Mucosa of stomach (tissue), 1 donor: ENCODE measurements around the gene CDK5RAP2.
"Not testable (repeated sequence)": the region's sequence is repeated elsewhere in the genome, so short reads cannot be mapped to it uniquely, and the experiment has no call there.

Source experiments
- H3K27me3 ChIP-seq: one replicate; pipeline ENCODE4 v1.7.0; 2013; ENCODE audit warnings: mild to moderate bottlenecking, low read length; ENCODE audit not compliant: control insufficient read depth, insufficient read depth
- H3K36me3 ChIP-seq: one replicate; pipeline ENCODE4 v1.7.0; 2013; ENCODE audit warnings: low read length; ENCODE audit not compliant: control insufficient read depth, insufficient read depth
- H3K4me1 ChIP-seq: one replicate; pipeline ENCODE4 v1.7.0; 2013; ENCODE audit warnings: mild to moderate bottlenecking, low read length; ENCODE audit not compliant: control insufficient read depth, insufficient read depth
- H3K4me3 ChIP-seq: one replicate; pipeline ENCODE4 v1.7.0; 2013; ENCODE audit warnings: low read length
- H3K9ac ChIP-seq: one replicate; pipeline ENCODE4 v1.7.0; 2013; ENCODE audit warnings: mild to moderate bottlenecking, low read length, moderate library complexity
- H3K9me3 ChIP-seq: one replicate; pipeline ENCODE4 v1.7.0; 2013; ENCODE audit warnings: mild to moderate bottlenecking, low read length, moderate library complexity; ENCODE audit not compliant: control insufficient read depth
- donor health status: Pancreatic carcinoma.

CDK5RAP2 gene

DNA sequence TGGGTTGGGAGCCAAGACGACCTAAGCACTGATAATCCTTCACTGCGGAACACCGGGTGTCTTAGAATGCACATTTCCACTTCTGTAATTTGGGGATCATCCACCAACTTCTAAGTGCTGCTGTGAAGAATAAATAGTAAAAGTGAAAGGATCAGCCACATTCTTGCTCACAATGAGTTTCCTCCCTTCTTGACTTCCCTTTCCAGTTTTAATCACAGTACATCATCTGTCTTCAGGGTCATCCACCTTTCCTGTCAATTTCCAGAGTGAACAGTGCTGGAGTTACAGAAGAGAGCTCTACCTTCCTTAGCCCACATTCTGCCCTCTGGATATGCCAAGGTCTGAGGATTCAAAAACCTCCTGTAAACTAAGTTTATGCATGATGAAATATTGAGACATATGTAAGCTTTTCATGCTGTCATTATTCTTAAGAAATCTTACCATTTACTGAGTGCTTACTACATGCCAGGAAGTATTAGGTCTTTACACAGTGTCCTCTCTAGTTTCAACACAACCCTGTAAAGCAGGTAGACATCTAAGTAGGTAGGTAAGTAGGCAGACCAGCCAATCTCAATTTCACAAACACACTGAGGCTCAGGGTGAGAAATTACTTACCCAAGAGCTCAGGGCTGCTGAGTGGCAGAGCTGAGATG lies 105.2 kb downstream of the CDK5RAP2 start:
- H3K36me3 ChIP-seq = no peaks in the 10 kb centered on the region
- H3K9me3 ChIP-seq = no peaks in the 10 kb centered on the region
- no peaks in the 10 kb centered on the region for H3K27me3 ChIP-seq
- no peak overlapping the region for H3K4me3 ChIP-seq
- no peaks in the 10 kb centered on the region for H3K4me1 ChIP-seq
- H3K9ac ChIP-seq = no peak overlapping the region

DNA sequence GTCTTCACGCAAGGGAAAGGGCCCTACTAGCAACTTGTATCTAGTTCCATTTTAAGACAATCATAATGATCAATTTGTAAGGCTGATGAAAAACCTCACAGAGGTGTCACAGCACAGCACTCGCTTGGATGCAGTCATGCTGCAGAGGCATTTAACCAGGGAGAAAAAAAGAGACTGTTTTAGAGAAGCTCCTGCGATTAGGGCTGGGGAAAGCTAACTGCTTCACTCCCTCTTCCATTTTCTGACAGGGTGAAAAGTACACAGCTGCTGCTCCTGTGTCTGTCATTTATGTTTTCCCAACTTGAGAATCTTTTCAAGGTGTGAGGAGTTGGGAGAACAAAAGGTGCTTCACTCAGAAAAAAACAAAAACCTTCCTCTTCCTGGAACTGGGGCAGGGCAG lies 106.4 kb downstream of the CDK5RAP2 start:
- Histone ChIP-seq H3K9ac (no peak overlapping the region), H3K9me3 (no peaks in the 10 kb centered on the region), H3K4me3 (no peak overlapping the region), H3K27me3 (no peaks in the 10 kb centered on the region), H3K36me3 (no peaks in the 10 kb centered on the region), H3K4me1 (no peaks in the 10 kb centered on the region)

DNA sequence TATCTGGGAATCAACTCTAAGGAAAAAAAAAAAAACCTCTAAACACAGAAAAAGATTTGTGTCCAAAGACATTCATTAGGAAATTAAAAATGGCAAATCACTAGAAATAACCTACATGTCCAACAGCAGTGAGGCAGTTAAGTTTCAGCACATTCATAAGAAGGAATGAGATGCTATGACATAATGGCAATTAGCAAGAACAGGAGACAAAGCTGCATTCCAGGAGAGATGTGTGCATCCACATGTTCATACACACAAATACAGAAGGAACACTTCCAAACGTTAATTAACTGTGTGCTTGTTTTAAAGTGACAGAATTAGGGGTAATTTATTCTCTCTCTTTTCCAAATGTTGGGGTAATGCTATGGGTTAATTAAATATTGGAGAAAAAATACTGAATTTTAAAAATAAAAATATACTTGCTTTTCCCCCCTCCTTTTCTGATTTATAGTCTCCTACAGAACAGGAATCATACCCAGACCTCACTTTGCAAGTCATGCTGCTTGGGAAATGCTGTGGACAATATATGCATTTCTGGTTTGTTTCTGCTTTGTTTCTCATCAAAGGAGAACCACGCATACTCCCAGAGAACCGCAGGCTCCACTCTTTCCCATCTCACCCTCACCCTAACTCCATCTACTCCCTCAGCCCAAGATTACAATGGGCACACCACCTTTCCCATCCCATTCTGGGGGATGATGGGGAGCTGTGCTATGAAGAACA lies 114.1 kb downstream of the CDK5RAP2 start:
- Histone ChIP-seq H3K36me3 (no peaks in the 10 kb centered on the region), H3K9ac (no peak overlapping the region), H3K9me3 (no peaks in the 10 kb centered on the region), H3K27me3 (no peaks in the 10 kb centered on the region), H3K4me1 (no peaks in the 10 kb centered on the region), H3K4me3 (no peak overlapping the region)

DNA sequence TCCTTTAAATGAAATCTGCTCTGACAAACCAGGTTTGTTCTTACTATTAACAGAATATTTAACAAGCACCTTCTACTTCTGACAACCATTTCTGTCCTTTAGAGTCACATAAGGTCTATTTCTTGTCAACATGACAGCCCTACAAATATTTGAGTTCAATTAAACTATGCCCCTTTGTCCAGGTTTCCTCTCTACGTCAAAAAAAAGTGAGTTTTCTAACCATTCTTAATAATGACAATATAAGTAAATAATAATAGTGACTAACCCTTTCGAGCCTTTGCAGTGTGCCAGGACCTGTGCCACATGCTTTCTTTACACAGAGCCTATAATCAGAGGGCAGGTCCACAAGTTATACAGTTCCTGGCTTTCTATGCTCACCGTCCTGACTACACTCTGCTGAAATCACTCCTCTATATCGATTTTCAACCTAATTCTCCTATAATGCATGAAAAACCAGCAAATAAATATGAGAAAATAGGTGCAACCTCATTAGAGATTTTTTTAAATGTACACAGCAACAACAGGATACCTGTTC lies 115.0 kb downstream of the CDK5RAP2 start:
- H3K4me3 ChIP-seq = no peak overlapping the region
- H3K9me3 ChIP-seq = no peaks in the 10 kb centered on the region
- H3K4me1 ChIP-seq = no peaks in the 10 kb centered on the region
- H3K9ac ChIP-seq = no peak overlapping the region
- no peaks in the 10 kb centered on the region for H3K36me3 ChIP-seq
- no peaks in the 10 kb centered on the region for H3K27me3 ChIP-seq

DNA sequence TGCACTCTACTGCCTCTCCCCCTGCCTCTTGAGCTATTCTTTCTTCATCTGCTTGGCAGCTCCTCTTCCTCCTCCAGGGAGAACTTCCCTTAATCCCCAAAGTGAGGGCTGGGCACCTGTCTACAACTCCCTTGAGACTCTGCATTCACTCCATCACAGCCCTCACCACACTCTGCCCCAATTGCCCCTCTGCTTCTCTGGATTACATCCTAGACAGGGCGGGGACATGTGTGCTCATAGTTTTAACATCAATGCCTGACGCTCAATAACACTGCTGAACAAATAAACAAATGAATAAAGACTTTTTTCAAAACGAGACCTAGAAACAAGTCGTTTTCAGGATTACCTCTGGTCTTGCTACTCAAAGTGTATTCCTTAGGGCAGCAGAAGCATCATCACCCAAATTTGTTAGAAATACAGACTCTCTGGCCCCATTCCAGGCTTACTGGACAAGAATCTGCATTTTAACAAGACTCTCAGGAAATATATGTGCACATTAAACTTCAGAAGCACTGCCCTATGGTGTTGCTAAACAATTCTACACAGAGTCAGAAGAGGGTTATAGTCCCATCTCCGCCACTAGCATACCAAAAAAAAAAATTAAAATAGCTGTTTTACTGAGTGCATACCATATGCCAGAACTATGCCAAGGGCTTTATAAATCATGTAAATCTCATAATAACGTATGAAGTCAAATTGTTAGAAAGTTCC lies 115.6 kb downstream of the CDK5RAP2 start:
- Histone ChIP-seq H3K4me3 (no peak overlapping the region), H3K9ac (no peak overlapping the region), H3K4me1 (no peaks in the 10 kb centered on the region), H3K9me3 (no peaks in the 10 kb centered on the region), H3K27me3 (no peaks in the 10 kb centered on the region), H3K36me3 (no peaks in the 10 kb centered on the region)

DNA sequence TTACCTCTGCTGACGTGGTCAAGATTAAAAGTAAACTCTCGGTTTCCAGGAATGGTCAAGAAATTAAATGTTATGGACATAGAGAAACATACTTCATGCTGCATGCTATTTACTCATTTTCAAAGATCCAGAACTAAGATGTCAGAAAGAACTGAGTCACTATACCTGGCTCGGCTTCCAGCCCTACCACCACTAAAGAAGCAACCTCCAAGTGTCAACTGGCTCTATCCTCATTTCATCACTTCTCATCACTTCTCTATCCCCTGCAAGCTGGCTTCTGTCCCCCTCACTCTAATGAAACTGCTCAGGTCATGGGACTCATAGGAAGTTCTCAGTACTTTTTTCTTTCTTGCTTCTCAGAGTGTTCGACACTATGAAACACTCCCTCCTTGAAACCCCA lies 116.2 kb downstream of the CDK5RAP2 start:
- no peaks in the 10 kb centered on the region for H3K36me3 ChIP-seq
- no peak overlapping the region for H3K4me3 ChIP-seq
- H3K9ac ChIP-seq = no peak overlapping the region
- no peaks in the 10 kb centered on the region for H3K9me3 ChIP-seq
- H3K27me3 ChIP-seq = no peaks in the 10 kb centered on the region
- H3K4me1 ChIP-seq = no peaks in the 10 kb centered on the region

DNA sequence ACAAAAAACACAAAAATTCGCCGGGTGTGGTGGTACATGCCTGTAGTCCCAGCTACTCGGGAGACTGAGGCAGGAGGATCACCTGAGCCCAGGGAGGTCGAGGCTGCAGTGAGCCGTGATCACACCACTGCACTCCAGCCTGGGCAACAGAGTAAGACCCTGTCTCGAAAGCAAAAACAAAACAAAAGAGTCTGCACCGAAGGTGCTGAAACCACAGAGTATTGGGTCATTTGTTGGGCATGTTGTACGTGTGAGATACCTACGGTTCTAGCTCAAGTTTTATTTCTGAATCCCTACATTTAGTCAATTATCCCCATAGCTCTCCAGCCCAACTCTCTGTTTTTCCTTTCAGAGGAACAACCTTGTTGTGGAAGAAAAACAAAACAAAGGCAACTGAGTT lies 118.3 kb downstream of the CDK5RAP2 start:
- not testable (repeated sequence) for H3K4me1 ChIP-seq, H3K4me3 ChIP-seq, H3K9ac ChIP-seq, H3K36me3 ChIP-seq, H3K27me3 ChIP-seq, H3K9me3 ChIP-seq

DNA sequence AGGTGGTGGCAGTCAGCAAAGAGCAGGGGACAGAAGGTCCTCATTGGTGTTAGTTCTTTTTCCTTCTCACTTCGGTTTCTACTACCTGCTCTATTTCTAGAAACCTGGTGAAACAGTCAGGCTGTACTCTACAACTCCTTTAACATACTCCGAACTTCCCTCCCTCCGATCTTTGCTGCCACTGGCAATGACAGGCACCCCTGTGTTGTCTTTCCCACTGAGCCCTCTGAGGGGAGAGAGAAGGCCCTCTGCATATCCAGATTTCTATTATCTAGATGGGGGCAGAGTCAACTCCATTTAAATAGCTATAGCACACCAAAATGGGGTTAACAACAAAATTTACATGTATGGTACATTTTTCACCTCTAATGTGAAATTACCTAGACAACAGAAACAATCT lies 123.7 kb downstream of the CDK5RAP2 start:
- Histone ChIP-seq H3K4me1 (no peaks in the 10 kb centered on the region), H3K4me3 (no peak overlapping the region), H3K9me3 (no peaks in the 10 kb centered on the region), H3K27me3 (no peaks in the 10 kb centered on the region), H3K9ac (no peak overlapping the region), H3K36me3 (no peaks in the 10 kb centered on the region)

DNA sequence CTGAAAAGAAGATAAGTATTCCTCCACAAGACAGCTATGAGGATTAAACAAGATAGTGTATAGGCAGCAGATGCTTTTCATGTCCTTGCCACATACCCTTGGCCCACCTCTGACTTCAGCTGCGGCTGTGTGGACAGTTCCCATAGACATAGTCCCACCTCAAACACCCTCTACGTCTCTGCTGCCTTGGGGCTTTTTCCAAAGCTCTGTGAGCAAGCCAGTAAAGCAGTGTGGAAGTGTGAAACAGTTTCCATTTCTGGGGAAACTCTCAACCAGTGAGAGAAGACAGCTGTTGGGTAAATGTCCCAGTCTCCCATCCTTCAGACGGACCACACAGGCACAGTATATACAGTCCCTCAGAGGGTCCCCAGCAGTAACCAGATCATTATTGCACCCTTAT lies 125.5 kb downstream of the CDK5RAP2 start:
- H3K9ac ChIP-seq = no peak overlapping the region
- H3K4me1 ChIP-seq = no peaks in the 10 kb centered on the region
- no peak overlapping the region for H3K4me3 ChIP-seq
- H3K36me3 ChIP-seq = no peaks in the 10 kb centered on the region
- no peaks in the 10 kb centered on the region for H3K9me3 ChIP-seq
- H3K27me3 ChIP-seq = no peaks in the 10 kb centered on the region

DNA sequence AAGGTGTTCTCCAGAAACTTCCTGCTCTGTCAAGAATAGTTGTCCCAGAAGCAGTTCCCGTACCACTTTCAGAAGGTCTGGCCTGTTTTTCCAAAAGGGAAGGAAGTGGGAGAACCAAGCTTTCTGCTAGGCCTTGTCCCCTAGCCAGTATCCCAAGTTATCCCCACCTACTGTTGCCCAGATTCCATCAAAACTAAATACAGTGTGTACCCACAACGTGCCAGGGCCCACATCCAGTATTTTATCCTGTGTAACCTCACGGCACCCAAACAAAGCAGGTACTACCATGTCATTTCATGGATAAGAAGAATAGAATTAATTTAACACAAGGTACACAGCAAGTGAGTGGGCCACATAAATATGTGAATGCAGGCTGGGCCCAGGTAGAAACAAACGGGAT lies 126.2 kb downstream of the CDK5RAP2 start:
- H3K27me3 ChIP-seq = no peaks in the 10 kb centered on the region
- H3K9ac ChIP-seq = no peak overlapping the region
- no peak overlapping the region for H3K4me3 ChIP-seq
- H3K36me3 ChIP-seq = no peaks in the 10 kb centered on the region
- H3K9me3 ChIP-seq = no peaks in the 10 kb centered on the region
- H3K4me1 ChIP-seq = no peaks in the 10 kb centered on the region

DNA sequence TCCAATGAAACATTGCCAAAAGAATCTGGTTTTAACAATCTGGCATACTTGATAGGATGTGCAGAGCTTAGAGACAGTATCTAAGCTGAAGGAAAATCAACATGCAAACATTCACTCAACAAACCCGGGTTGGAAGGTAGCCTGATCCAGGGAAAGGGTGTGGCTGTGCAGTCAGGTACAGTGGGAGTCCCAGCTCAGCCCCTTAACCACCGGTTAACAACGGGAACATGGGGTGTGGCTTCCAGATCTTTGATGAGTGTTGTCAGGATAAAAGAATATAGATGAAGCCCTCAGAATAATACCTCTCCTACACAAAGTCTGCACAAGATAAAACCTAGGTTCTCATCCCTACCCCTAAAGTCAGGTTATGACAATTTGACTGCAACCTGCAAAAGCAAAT lies 127.3 kb downstream of the CDK5RAP2 start:
- Histone ChIP-seq H3K4me3 (no peak overlapping the region), H3K9me3 (no peaks in the 10 kb centered on the region), H3K36me3 (no peaks in the 10 kb centered on the region), H3K4me1 (no peaks in the 10 kb centered on the region), H3K27me3 (no peaks in the 10 kb centered on the region), H3K9ac (no peak overlapping the region)

DNA sequence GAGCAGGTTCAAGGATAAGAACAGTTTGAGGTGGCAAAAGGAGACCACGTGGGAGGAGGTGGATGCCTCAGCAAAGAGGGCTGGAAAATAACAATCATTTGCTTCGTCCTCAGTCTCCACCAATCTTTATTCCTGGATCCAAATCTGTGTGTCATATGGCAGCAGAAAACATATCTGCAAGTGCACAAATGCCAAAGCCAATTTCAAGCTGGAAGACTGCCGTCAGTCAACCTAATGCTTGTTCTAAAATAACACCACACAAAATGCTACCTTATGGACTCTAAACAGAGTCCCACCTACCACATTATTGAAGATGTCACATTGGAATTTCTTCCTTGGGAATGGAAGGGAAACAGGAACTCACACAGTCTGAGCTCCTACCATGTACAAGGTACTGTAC lies 129.1 kb downstream of the CDK5RAP2 start:
- H3K4me3 ChIP-seq = no peak overlapping the region
- H3K9me3 ChIP-seq = no peaks in the 10 kb centered on the region
- H3K27me3 ChIP-seq = no peaks in the 10 kb centered on the region
- peaks cover 7% of the 10 kb centered on the region for H3K4me1 ChIP-seq
- H3K9ac ChIP-seq = no peak overlapping the region
- H3K36me3 ChIP-seq = no peaks in the 10 kb centered on the region
